HG02623 (cell line): ENCODE results near the gene WWOX.

Experiments
- ATAC-seq: cut with Tn5 transposase; IDR thresholded peaks from one replicate; pipeline ENCODE4 v1.9.1; 2021; ENCODE audit warnings: moderate library complexity; ENCODE audit not compliant: unreplicated experiment

Gene WWOX

GRCh38 chr16:78906135-78906534, 806.7 kb downstream of the WWOX start:
- no peak for ATAC-seq

GRCh38 chr16:78909226-78909625, 809.8 kb downstream of the WWOX start:
- no peak for ATAC-seq

- ATAC-seq: no peak
Observed at GRCh38 chr16:78915811-78916345, 816.4 kb downstream of the WWOX start.

- ATAC-seq: no peak
Observed at GRCh38 chr16:78916928-78917545, 817.6 kb downstream of the WWOX start.

GRCh38 chr16:78918805-78919305, 819.4 kb downstream of the WWOX start:
- ATAC-seq: no peak

- no peak for ATAC-seq
Observed at GRCh38 chr16:78919852-78920251, 820.4 kb downstream of the WWOX start.

- no peak for ATAC-seq
Observed at GRCh38 chr16:78920621-78921020, 821.2 kb downstream of the WWOX start.

GRCh38 chr16:78925083-78925767, 825.8 kb downstream of the WWOX start:
- ATAC-seq: no peak

GRCh38 chr16:78926723-78927210, 827.3 kb downstream of the WWOX start:
- no peak for ATAC-seq

- no peak for ATAC-seq
Observed at GRCh38 chr16:78927766-78928165, 828.3 kb downstream of the WWOX start.

- no peak for ATAC-seq
Observed at GRCh38 chr16:78929841-78930240, 830.4 kb downstream of the WWOX start.

- ATAC-seq: no peak
Observed at GRCh38 chr16:78930561-78930960, 831.1 kb downstream of the WWOX start.

GRCh38 chr16:78931267-78931666, 831.8 kb downstream of the WWOX start:
- no peak for ATAC-seq

GRCh38 chr16:78931678-78932077, 832.2 kb downstream of the WWOX start:
- no peak for ATAC-seq

GRCh38 chr16:78932355-78932943, 833.0 kb downstream of the WWOX start:
- no peak for ATAC-seq

- no peak for ATAC-seq
Observed at GRCh38 chr16:78936060-78936459, 836.6 kb downstream of the WWOX start.

GRCh38 chr16:78939597-78939996, 840.1 kb downstream of the WWOX start:
- no peak for ATAC-seq

- ATAC-seq: no peak
Observed at GRCh38 chr16:78942625-78943245, 843.3 kb downstream of the WWOX start.

GRCh38 chr16:78945336-78945735, 845.9 kb downstream of the WWOX start:
- ATAC-seq: no peak

- ATAC-seq: no peak
Observed at GRCh38 chr16:78946556-78946955, 847.1 kb downstream of the WWOX start.

GRCh38 chr16:78950768-78951167, 851.3 kb downstream of the WWOX start:
- ATAC-seq: no peak
